Measurements from ENCODE around the gene KDM1A.

GRCh38 chr1:23018661-23019093, 591 bp upstream of the KDM1A start:
- no peak for TF ChIP-seq POLR2A (IDR thresholded peaks at IDR 0.05)
- TF ChIP-seq, protein P1, sequence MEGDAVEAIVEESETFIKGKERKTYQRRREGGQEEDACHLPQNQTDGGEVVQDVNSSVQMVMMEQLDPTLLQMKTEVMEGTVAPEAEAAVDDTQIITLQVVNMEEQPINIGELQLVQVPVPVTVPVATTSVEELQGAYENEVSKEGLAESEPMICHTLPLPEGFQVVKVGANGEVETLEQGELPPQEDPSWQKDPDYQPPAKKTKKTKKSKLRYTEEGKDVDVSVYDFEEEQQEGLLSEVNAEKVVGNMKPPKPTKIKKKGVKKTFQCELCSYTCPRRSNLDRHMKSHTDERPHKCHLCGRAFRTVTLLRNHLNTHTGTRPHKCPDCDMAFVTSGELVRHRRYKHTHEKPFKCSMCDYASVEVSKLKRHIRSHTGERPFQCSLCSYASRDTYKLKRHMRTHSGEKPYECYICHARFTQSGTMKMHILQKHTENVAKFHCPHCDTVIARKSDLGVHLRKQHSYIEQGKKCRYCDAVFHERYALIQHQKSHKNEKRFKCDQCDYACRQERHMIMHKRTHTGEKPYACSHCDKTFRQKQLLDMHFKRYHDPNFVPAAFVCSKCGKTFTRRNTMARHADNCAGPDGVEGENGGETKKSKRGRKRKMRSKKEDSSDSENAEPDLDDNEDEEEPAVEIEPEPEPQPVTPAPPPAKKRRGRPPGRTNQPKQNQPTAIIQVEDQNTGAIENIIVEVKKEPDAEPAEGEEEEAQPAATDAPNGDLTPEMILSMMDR (IDR thresholded peaks at IDR 0.05) = no peak
